ENCODE results near the gene PCDHGA8. TPM values are rescaled to one million over a fixed set of nuclear protein-coding genes. Genes with fewer than 3 reads are reported as not detected.
A peak's percentile ranks its signal among the peaks of the same experiment; 100 is the strongest.

PCDHGA8 gene
- total RNA-seq, 1 experiment from 2014 or later: 0.18 TPM

GRCh38 chr5:141351591-141351990 is 40.8 kb upstream of the PCDHGA8 start:
- BruUV-seq (replicated peaks): no TSS peak
- intact Hi-C loops (cut with micrococcal nuclease; ENCODE audit: unreplicated experiment): loop anchor here (10.0 kb wide), 1 partner anchor 173 kb away; no protein-coding TSS in a partner anchor
- no peak for DNase-seq (ENCODE audit: low read depth, low spot score)
- H3K4me3 ChIP-seq (ENCODE audit: low read depth in 2 of 2, low read length in 2 of 2): no peak overlapping the region
- no peaks in the 10 kb centered on the region; the same call in 1 of the 2 replicates for H3K27me3 ChIP-seq (ENCODE audit: control insufficient read depth, insufficient read depth, low read length)
- in situ Hi-C loops (cut with HindIII; ENCODE audit: low pct_unique_long_range_greater_than_20kb, low sequenced_read_pairs): no loop called here
- ChIA-PET POLR2A (no interaction called here), CTCF (no interaction called here)
- no peak for ATAC-seq
- no peak overlapping the region for H3K27ac ChIP-seq (ENCODE audit: low read length)
- no peaks in the 10 kb centered on the region for H3K4me1 ChIP-seq (ENCODE audit: control insufficient read depth, insufficient read depth, low read length)
- TF ChIP-seq POLR2AphosphoS5 (IDR thresholded peaks at IDR 0.05; ENCODE audit: low read depth, low read length): no peak
- TF ChIP-seq, protein P1, sequence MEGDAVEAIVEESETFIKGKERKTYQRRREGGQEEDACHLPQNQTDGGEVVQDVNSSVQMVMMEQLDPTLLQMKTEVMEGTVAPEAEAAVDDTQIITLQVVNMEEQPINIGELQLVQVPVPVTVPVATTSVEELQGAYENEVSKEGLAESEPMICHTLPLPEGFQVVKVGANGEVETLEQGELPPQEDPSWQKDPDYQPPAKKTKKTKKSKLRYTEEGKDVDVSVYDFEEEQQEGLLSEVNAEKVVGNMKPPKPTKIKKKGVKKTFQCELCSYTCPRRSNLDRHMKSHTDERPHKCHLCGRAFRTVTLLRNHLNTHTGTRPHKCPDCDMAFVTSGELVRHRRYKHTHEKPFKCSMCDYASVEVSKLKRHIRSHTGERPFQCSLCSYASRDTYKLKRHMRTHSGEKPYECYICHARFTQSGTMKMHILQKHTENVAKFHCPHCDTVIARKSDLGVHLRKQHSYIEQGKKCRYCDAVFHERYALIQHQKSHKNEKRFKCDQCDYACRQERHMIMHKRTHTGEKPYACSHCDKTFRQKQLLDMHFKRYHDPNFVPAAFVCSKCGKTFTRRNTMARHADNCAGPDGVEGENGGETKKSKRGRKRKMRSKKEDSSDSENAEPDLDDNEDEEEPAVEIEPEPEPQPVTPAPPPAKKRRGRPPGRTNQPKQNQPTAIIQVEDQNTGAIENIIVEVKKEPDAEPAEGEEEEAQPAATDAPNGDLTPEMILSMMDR (IDR thresholded peaks at IDR 0.05): no peak
- no peak for TF ChIP-seq SIN3A (IDR thresholded peaks at IDR 0.05; ENCODE audit: borderline replicate concordance, insufficient read depth, low read depth, low read length)
- no peak for TF ChIP-seq TCF7L2 (IDR thresholded peaks at IDR 0.05; ENCODE audit: low read depth, low read length)
- TF ChIP-seq, protein P2, sequence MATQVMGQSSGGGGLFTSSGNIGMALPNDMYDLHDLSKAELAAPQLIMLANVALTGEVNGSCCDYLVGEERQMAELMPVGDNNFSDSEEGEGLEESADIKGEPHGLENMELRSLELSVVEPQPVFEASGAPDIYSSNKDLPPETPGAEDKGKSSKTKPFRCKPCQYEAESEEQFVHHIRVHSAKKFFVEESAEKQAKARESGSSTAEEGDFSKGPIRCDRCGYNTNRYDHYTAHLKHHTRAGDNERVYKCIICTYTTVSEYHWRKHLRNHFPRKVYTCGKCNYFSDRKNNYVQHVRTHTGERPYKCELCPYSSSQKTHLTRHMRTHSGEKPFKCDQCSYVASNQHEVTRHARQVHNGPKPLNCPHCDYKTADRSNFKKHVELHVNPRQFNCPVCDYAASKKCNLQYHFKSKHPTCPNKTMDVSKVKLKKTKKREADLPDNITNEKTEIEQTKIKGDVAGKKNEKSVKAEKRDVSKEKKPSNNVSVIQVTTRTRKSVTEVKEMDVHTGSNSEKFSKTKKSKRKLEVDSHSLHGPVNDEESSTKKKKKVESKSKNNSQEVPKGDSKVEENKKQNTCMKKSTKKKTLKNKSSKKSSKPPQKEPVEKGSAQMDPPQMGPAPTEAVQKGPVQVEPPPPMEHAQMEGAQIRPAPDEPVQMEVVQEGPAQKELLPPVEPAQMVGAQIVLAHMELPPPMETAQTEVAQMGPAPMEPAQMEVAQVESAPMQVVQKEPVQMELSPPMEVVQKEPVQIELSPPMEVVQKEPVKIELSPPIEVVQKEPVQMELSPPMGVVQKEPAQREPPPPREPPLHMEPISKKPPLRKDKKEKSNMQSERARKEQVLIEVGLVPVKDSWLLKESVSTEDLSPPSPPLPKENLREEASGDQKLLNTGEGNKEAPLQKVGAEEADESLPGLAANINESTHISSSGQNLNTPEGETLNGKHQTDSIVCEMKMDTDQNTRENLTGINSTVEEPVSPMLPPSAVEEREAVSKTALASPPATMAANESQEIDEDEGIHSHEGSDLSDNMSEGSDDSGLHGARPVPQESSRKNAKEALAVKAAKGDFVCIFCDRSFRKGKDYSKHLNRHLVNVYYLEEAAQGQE (IDR thresholded peaks at IDR 0.05; ENCODE audit: insufficient read depth in 1 of 2, low read depth in 2 of 2, low read length in 1 of 2): no peak
- H3K36me3 ChIP-seq (ENCODE audit: control insufficient read depth, insufficient read depth, low read length): no peaks in the 10 kb centered on the region
- no peaks in the 10 kb centered on the region for H3K9me3 ChIP-seq (ENCODE audit: control insufficient read depth, insufficient read depth, low read depth, low read length)

DNA sequence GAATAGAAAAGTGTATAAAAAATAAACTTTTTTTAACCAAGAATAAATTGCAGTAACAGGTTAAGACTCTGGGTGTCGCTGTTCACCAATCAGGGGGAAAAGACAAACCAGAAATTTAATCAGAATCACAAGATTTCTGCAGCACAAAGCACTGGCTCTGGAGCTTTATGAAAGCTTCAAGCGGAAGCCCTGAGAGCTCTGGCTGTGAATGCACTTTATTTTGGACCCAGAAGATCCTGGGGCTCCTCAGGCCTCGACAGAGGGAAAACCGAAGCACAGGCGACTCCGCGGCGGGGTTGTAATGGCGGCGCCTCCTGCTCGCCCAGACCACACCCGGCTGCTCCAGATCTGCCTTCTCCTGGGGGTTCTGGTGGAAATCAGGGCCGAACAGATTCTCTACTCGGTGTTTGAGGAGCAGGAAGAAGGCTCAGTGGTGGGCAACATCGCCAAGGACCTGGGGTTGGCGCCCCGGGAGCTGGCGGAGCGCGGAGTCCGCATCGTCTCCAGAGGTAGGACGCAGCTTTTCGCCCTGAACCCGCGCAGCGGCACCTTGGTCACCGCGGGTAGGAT is 37.4 kb upstream of the PCDHGA8 start, which contains the start of gene PCDHGA4:
TSS of gene PCDHGA4 (plus strand) at position 122 of the 570 bp plus-strand sequence. CDS start at position 209, 87 bp downstream.
- no TSS peak for BruUV-seq (replicated peaks)
- DNase-seq (ENCODE audit: low read depth, low spot score) (no peak), ATAC-seq (no peak)
- Histone ChIP-seq H3K27ac (ENCODE audit: low read length) (no peak within 1 kb of the TSS), H3K4me1 (ENCODE audit: control insufficient read depth, insufficient read depth, low read length) (no peaks in the 10 kb centered on the region), H3K27me3 (ENCODE audit: control insufficient read depth, insufficient read depth, low read length) (no peaks in the 10 kb centered on the region; the same call in 1 of the 2 replicates), H3K9me3 (ENCODE audit: control insufficient read depth, insufficient read depth, low read depth, low read length) (no peaks in the 10 kb centered on the region), H3K36me3 (ENCODE audit: control insufficient read depth, insufficient read depth, low read length) (no peaks in the 10 kb centered on the region), H3K4me3 (ENCODE audit: low read depth in 2 of 2, low read length in 2 of 2) (no peak within 1 kb of the TSS)
- ChIA-PET CTCF (no interaction called here), POLR2A (interaction anchor here (0.6 kb wide), 1 partner anchor 247 kb away, joined by 3 read pairs; no protein-coding TSS in a partner anchor)
- in situ Hi-C loops (cut with HindIII; ENCODE audit: low pct_unique_long_range_greater_than_20kb, low sequenced_read_pairs): no loop called here
- TF ChIP-seq TCF7L2 (IDR thresholded peaks at IDR 0.05; ENCODE audit: low read depth, low read length): no peak
- TF ChIP-seq, protein P2 (IDR thresholded peaks at IDR 0.05; ENCODE audit: insufficient read depth in 1 of 2, low read depth in 2 of 2, low read length in 1 of 2): no peak
- TF ChIP-seq, protein P1 (IDR thresholded peaks at IDR 0.05): peak; percentile 54
- TF ChIP-seq POLR2AphosphoS5 (IDR thresholded peaks at IDR 0.05; ENCODE audit: low read depth, low read length): no peak
- intact Hi-C loops (cut with micrococcal nuclease; ENCODE audit: unreplicated experiment): loop anchor here (10.0 kb wide), 1 partner anchor 170 kb away; no protein-coding TSS in a partner anchor

Measured in Panc1 (cell line).